Measurements from ENCODE around the gene SLC4A2.

- TF ChIP-seq POLR2A (IDR thresholded peaks at IDR 0.05): no peak
- TF ChIP-seq POLR2AphosphoS5 (IDR thresholded peaks at IDR 0.05): peak; percentile 54 to 82 (median 66)
- TF ChIP-seq, protein P1, sequence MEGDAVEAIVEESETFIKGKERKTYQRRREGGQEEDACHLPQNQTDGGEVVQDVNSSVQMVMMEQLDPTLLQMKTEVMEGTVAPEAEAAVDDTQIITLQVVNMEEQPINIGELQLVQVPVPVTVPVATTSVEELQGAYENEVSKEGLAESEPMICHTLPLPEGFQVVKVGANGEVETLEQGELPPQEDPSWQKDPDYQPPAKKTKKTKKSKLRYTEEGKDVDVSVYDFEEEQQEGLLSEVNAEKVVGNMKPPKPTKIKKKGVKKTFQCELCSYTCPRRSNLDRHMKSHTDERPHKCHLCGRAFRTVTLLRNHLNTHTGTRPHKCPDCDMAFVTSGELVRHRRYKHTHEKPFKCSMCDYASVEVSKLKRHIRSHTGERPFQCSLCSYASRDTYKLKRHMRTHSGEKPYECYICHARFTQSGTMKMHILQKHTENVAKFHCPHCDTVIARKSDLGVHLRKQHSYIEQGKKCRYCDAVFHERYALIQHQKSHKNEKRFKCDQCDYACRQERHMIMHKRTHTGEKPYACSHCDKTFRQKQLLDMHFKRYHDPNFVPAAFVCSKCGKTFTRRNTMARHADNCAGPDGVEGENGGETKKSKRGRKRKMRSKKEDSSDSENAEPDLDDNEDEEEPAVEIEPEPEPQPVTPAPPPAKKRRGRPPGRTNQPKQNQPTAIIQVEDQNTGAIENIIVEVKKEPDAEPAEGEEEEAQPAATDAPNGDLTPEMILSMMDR (IDR thresholded peaks at IDR 0.05): no peak
Observed at GRCh38 chr7:151083071-151083823, 23.9 kb downstream of the SLC4A2 start, which contains the start of gene TMUB1.
